Activated CD4-positive, alpha-beta memory T cell treated with anti-CD3 and anti-CD28 coated beads for 36 hours (primary cell): ENCODE data around the gene ERGIC3. TPM values are rescaled to one million over a fixed set of nuclear protein-coding genes. Genes with fewer than 3 reads are reported as not detected.

Experiments used
- CTCF ChIA-PET: fragments of 350-600 bp; sonication (Branson Sonifier 250); formaldehyde crosslinking; loops from one replicate; lab custom pipeline; 2021; ENCODE audit warnings: antibody characterized with exemption, inconsistent platforms; lab: Charles Lee
- POLR2A ChIA-PET: fragments of 350-600 bp; sonication (Branson Sonifier 250); formaldehyde crosslinking; loops from one replicate; lab custom pipeline; 2021; ENCODE audit warnings: antibody characterized with exemption; lab: Charles Lee
- DNase-seq: peaks from one replicate; pipeline ENCODE4 v3.0.0-alpha.2; 2020
- H3K27ac Mint-ChIP-seq: one replicate; pipeline ENCODE4 v1.8.0; 2021; ENCODE audit warnings: mixed read lengths
- H3K27me3 Mint-ChIP-seq: one replicate; pipeline ENCODE4 v1.8.0; 2021; ENCODE audit warnings: mixed read lengths
- H3K36me3 Mint-ChIP-seq: one replicate; pipeline ENCODE4 v1.8.0; 2021; ENCODE audit warnings: mixed read lengths
- H3K4me1 Mint-ChIP-seq: one replicate; pipeline ENCODE4 v1.8.0; 2021; ENCODE audit warnings: low read depth, mixed read lengths
- H3K4me3 Mint-ChIP-seq: one replicate; pipeline ENCODE4 v1.8.0; 2021; ENCODE audit warnings: mild to moderate bottlenecking, mixed read lengths
- H3K9me3 Mint-ChIP-seq: one replicate; pipeline ENCODE4 v1.8.0; 2021; ENCODE audit warnings: mixed read lengths
- intact Hi-C: fragments of 100-400 bp; cut with micrococcal nuclease; formaldehyde crosslinking; loops from one replicate; pipeline ENCODE4 v1.15.1; 2023
- total RNA-seq, 2 experiments: library from RNA; stranded (reverse); gene quantifications; one replicate each; pipeline ENCODE4 v1.2.3, GENCODE V29; 2021

Gene ERGIC3
- total RNA-seq, 2 experiments from 2014 or later: 109 to 120 TPM

DNA sequence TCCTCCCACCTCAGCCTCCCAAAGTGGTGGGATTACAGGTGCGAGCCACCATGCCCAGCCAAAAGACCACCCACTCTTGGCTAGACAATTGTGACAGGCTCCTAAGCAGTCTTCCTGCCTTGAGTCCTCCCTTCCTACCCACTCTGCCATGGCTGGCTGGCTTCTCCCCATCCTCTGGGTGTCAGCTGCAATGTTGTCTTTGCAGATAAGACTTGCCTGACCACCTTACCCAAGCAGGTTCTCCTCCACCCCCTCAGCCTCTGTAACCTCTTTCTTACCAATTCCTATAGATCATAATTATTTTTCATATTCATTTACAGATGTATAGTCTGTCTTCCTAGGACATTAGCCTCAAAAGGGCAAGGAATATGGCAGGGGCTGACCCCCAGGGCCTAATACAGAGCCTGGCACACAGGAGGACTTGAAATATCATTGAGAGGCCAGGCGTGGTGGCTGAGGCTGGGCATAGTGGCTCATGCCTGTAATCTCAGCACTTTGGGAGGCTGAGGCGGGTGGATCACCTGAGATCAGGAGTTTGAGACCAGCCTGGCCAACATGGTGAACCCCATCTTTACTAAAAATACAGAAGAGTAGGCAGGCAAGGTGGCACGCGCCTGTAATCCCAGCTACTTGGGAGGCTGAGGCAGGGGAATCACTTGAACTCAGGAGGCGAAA, 45.0 kb downstream of the ERGIC3 start:
- H3K4me3 Mint-ChIP-seq: no peak overlapping the region
- POLR2A ChIA-PET: no interaction called here
- no peak for DNase-seq
- intact Hi-C loops: no loop called here
- no peaks in the 10 kb centered on the region for H3K36me3 Mint-ChIP-seq
- CTCF ChIA-PET: interaction anchor here (0.6 to 0.8 kb wide), 2 partner anchors 123 to 133 kb away, joined by 3 read pairs; no protein-coding TSS in a partner anchor
- H3K4me1 Mint-ChIP-seq: no peaks in the 10 kb centered on the region
- H3K9me3 Mint-ChIP-seq: peaks cover 4% of the 10 kb centered on the region
- no peaks in the 10 kb centered on the region for H3K27me3 Mint-ChIP-seq
- H3K27ac Mint-ChIP-seq: no peak overlapping the region

GRCh38 chr20:35587436-35587835, 45.6 kb downstream of the ERGIC3 start:
- POLR2A ChIA-PET: no interaction called here
- DNase-seq: no peak
- intact Hi-C loops: no loop called here
- Mint-ChIP-seq H3K4me1 (no peaks in the 10 kb centered on the region), H3K9me3 (peaks cover under 1% of the 10 kb centered on the region), H3K36me3 (no peaks in the 10 kb centered on the region), H3K27me3 (no peaks in the 10 kb centered on the region), H3K4me3 (no peak overlapping the region), H3K27ac (no peak overlapping the region)
- CTCF ChIA-PET: interaction anchor here (0.8 kb wide), 1 partner anchor 123 kb away, joined by 3 read pairs; no protein-coding TSS in a partner anchor

DNA sequence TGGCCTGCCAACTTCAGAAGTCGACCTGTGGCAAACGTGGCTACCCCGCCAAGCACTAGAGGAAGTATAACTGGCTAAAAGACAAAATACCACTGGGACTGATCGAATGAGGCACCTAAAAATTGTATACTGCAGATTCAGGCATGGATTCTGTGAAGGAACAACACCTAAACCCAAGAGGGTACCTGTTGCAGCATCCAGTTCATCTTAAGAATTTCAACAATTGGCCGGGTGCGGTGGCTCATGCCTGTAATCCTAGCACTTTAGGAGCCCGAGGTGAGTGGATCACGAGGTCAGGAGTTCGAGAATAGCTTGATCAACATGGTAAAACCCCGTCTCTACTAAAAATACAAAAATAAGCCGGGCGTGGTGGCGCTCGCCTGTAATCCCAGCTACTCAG, 46.5 kb downstream of the ERGIC3 start:
- Mint-ChIP-seq H3K4me3 (no peak overlapping the region), H3K27ac (no peak overlapping the region), H3K27me3 (no peaks in the 10 kb centered on the region), H3K4me1 (no peaks in the 10 kb centered on the region), H3K36me3 (no peaks in the 10 kb centered on the region), H3K9me3 (no peaks in the 10 kb centered on the region)
- intact Hi-C loops: no loop called here
- DNase-seq: no peak
- ChIA-PET CTCF (no interaction called here), POLR2A (no interaction called here)

DNA sequence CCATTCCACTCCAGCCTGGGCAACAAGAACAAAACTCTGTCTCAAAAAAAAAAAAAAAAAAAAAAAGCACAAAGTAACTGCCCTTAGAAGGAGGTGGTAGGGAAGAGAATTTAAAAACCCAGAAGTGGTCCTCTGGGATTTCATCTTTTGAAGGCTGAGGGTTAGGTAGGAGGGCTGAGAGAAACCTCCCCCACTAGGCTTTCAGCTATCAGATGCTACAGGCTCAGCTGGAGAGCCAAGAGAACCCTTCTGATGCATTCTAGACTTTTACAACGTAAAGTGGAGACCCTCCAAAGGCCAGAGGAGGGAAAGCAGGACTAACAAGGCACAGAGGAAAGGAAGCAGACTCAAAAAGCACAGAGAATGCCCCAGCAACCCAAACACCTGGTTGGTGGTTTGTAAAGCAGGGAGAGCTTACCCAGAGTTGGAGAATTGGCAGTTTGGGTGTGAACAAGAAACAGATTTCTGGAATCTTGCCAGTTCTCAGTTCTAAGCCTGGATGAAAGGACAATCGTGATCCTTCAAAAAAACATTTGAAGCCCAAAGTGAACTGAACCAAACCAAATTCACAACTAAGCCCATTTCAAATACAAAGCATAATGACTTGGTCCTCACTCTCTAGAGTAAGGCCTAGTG, 50.6 kb downstream of the ERGIC3 start:
- no peaks in the 10 kb centered on the region for H3K27me3 Mint-ChIP-seq
- CTCF ChIA-PET: no interaction called here
- H3K4me1 Mint-ChIP-seq: no peaks in the 10 kb centered on the region
- DNase-seq: no peak
- no peak overlapping the region for H3K4me3 Mint-ChIP-seq
- intact Hi-C loops: no loop called here
- H3K27ac Mint-ChIP-seq: no peak overlapping the region
- POLR2A ChIA-PET: interaction anchor here (0.6 kb wide), 1 partner anchor 21 kb away, joined by 3 read pairs; no protein-coding TSS in a partner anchor
- H3K36me3 Mint-ChIP-seq: no peaks in the 10 kb centered on the region
- H3K9me3 Mint-ChIP-seq: no peaks in the 10 kb centered on the region

- no peak for DNase-seq
- H3K4me1 Mint-ChIP-seq: no peaks in the 10 kb centered on the region
- intact Hi-C loops: no loop called here
- no peak overlapping the region for H3K4me3 Mint-ChIP-seq
- no peak overlapping the region for H3K27ac Mint-ChIP-seq
- H3K27me3 Mint-ChIP-seq: peaks cover 1% of the 10 kb centered on the region
- ChIA-PET POLR2A (no interaction called here), CTCF (interaction anchor here (1.7 kb wide), 1 partner anchor 24 kb away, joined by 4 read pairs; no protein-coding TSS in a partner anchor)
- no peaks in the 10 kb centered on the region for H3K36me3 Mint-ChIP-seq
- H3K9me3 Mint-ChIP-seq: no peaks in the 10 kb centered on the region
These were observed 53.6 kb downstream of the ERGIC3 start for GRCh38 chr20:35595456-35595855.

DNA sequence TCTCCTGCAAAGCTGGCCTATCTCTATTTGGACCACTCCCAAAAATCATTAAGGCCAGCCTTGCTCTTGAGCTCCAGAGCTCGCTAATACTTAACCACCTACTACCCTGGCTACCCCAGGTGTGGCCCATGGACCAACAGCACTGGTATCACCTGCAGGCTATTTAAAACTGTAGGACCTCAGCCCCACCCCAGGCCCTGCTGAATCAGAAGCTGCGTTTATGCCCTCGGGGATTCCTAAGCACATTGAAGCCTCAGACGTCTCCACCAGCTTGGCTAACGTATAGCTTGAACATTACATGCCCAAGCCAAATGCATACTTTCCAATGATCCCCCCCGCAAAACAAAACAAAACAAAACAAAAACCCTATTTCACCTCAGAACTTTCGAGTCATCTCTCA, 54.0 kb downstream of the ERGIC3 start:
- ChIA-PET POLR2A (no interaction called here), CTCF (interaction anchor here (1.7 kb wide), 1 partner anchor 24 kb away, joined by 4 read pairs; no protein-coding TSS in a partner anchor)
- no peak for DNase-seq
- Mint-ChIP-seq H3K4me3 (no peak overlapping the region), H3K36me3 (no peaks in the 10 kb centered on the region), H3K4me1 (peaks cover 2% of the 10 kb centered on the region), H3K27ac (no peak overlapping the region), H3K27me3 (peaks cover 3% of the 10 kb centered on the region), H3K9me3 (no peaks in the 10 kb centered on the region)
- intact Hi-C loops: no loop called here

- Mint-ChIP-seq H3K9me3 (no peaks in the 10 kb centered on the region), H3K36me3 (no peaks in the 10 kb centered on the region), H3K4me1 (peaks cover 9% of the 10 kb centered on the region), H3K27me3 (peaks cover 10% of the 10 kb centered on the region), H3K4me3 (no peak overlapping the region), H3K27ac (no peak overlapping the region)
- intact Hi-C loops: no loop called here
- CTCF ChIA-PET: interaction anchor here (1.7 kb wide), 1 partner anchor 22 kb away, joined by 4 read pairs; no protein-coding TSS in a partner anchor
- POLR2A ChIA-PET: interaction anchor here (0.6 kb wide), 1 partner anchor 170 kb away, joined by 3 read pairs; no protein-coding TSS in a partner anchor
- no peak for DNase-seq
These were observed 55.3 kb downstream of the ERGIC3 start for GRCh38 chr20:35597186-35597585.

- Mint-ChIP-seq H3K27ac (no peak overlapping the region), H3K4me1 (peaks cover 9% of the 10 kb centered on the region), H3K9me3 (no peaks in the 10 kb centered on the region), H3K27me3 (peaks cover 17% of the 10 kb centered on the region), H3K36me3 (no peaks in the 10 kb centered on the region), H3K4me3 (no peak overlapping the region)
- CTCF ChIA-PET: no interaction called here
- DNase-seq: no peak
- POLR2A ChIA-PET: no interaction called here
- intact Hi-C loops: no loop called here
These were observed 56.6 kb downstream of the ERGIC3 start for GRCh38 chr20:35598476-35598875.

DNA sequence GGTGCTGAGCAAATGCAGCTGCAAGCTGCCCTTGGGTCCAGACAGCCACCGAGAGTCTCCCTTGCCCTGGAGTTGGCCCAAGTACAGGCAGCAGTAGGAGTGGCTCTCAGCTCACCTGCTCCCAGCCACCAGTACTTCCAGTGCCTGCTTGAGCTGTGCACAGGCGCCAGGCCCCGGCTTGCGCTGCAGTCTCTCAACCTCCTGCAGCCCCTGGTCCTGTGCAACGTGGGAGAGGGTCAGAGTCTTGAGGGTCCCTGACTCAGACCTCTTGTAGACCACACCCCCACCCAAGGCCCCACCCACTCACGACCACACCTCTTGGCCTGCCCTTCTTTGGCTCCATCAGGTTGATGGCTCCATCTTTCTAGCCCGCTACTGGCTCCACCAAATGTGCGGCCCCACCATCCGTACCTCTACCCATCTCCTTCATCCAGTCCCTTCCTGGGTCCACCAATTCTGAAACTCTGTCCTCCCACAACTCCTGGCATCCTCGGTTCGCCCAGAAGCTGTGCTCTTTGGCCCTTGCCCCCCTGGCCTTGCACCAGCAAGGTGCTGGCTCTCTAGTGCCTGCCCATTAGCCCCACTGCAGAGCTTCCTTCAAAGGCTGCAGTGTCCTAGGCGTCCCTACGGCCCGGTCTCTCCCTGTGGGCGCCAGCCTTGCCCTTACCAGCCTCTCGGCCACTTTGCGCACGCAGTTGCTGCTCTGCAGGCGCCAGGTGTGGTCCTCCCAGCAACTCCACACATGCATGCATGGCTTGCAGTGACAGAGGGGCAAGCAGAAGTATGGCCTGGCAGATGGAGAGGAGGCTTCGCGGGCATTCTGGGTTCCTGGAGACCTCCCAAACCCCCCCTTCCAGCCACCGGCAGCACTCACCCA, 57.3 kb downstream of the ERGIC3 start:
- no peak overlapping the region for H3K27ac Mint-ChIP-seq
- CTCF ChIA-PET: no interaction called here
- H3K4me1 Mint-ChIP-seq: peaks cover 9% of the 10 kb centered on the region

DNA sequence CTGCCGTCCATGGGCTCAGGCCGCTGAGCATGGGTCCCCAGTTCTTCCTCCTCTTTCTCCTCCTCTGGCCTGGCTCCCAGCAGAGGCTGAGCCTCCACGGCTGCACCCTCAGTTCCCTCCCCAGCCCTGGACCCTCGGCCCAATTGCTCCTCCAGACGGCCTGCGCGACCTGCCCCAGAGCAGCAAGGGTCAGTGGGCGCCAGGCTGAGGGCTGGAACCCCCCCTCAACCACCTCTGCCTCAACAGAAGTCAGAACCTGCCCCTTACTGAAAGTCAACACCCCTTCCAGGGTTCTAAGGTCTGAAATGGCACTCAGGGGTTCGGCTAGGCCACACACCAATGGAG, 57.9 kb downstream of the ERGIC3 start:
- H3K4me1 Mint-ChIP-seq: peaks cover 9% of the 10 kb centered on the region
- no peaks in the 10 kb centered on the region for H3K9me3 Mint-ChIP-seq
- ChIA-PET CTCF (no interaction called here), POLR2A (interaction anchor here (2.1 kb wide), 1 partner anchor 57 kb away, joined by 8 read pairs; the partner anchor contains the start of gene ERGIC3)
- no peak overlapping the region for H3K27ac Mint-ChIP-seq
- intact Hi-C loops: loop anchor here (5.0 kb wide), 2 partner anchors 283 to 353 kb away; partner anchors contain the start of gene SCAND1
- no peak for DNase-seq
- no peak overlapping the region for H3K4me3 Mint-ChIP-seq
- H3K36me3 Mint-ChIP-seq: no peaks in the 10 kb centered on the region
- peaks cover 18% of the 10 kb centered on the region for H3K27me3 Mint-ChIP-seq

More for the DNA sequence above, 57.3 kb downstream of the ERGIC3 start:
- peaks cover 18% of the 10 kb centered on the region for H3K27me3 Mint-ChIP-seq
- no peaks in the 10 kb centered on the region for H3K9me3 Mint-ChIP-seq
- no peak for DNase-seq
- intact Hi-C loops: no loop called here
- H3K4me3 Mint-ChIP-seq: no peak overlapping the region
- POLR2A ChIA-PET: no interaction called here
- no peaks in the 10 kb centered on the region for H3K36me3 Mint-ChIP-seq

DNA sequence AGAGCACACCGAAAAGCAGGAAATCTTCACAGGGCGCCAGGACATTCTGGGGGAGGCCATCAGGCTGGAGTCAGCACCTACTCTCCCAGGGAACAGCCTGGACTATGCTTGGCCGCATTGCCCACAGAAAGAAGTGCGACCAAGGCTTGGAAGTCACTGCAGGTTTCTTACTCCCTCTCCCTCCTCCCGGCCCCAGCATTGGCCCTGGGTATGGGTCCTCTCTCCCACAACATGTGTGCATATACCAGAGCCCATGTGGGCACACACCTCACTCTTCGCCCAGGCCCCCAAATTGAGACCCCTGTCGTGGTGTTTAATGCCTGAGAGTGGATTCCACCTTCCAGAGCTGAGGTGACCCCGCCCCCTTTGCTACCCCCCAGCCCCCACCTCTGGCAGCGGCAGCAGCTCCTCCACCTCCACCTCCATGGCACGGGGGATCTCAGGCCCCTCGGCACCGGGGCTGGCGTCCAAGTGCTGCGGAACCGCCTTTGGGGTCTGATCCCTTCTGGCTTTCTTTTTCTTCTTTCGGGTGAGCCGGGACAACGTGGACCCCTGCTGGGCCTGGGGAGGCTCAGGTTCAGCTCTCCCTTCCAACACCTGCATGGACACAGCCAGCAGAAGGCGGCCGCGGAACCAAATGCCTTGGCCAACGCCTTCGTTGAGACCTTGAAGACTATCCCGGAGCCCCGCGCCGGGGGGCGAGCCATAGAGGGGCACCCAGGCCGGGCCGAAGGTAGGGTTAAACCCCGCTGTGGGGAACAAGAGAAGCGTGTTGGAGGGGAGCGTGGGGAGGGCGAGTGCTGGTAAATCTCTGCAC, 58.5 kb downstream of the ERGIC3 start:
- DNase-seq: no peak
- POLR2A ChIA-PET: interaction anchor here (2.1 kb wide), 1 partner anchor 58 kb away, joined by 8 read pairs; the partner anchor contains the start of gene ERGIC3
- H3K9me3 Mint-ChIP-seq: no peaks in the 10 kb centered on the region
- intact Hi-C loops: loop anchor here (5.0 kb wide), 2 partner anchors 282 to 352 kb away; partner anchors contain the start of gene SCAND1
- H3K27me3 Mint-ChIP-seq: peaks cover 18% of the 10 kb centered on the region
- CTCF ChIA-PET: interaction anchor here (0.6 to 2.0 kb wide), 18 partner anchors 11 to 503 kb away, joined by 3 to 16 read pairs (median 5); partner anchors contain the start of genes ERGIC3, NFS1, ROMO1 and SCAND1
- H3K4me3 Mint-ChIP-seq: no peak overlapping the region
- peaks cover 9% of the 10 kb centered on the region for H3K4me1 Mint-ChIP-seq
- H3K27ac Mint-ChIP-seq: no peak overlapping the region
- H3K36me3 Mint-ChIP-seq: no peaks in the 10 kb centered on the region
